GM23338 (cell line): ENCODE results near the gene RASAL3. TPM values are rescaled to one million over a fixed set of nuclear protein-coding genes. Genes with fewer than 3 reads are reported as not detected.

Experiments used
- ATAC-seq: fragments of 200-7000 bp; cut with Tn5 transposase; 3 replicates; pipeline ENCODE4 v1.9.1; 2020
- DNase-seq: peaks from one replicate; pipeline ENCODE4 v3.0.0-alpha.2; 2015; ENCODE audit warnings: low spot score
- H2AFZ ChIP-seq: fragments of 200-600 bp; sonication (generic); 2 replicates; pipeline ENCODE4 v1.8.0; 2016; ENCODE audit warnings: antibody characterized with exemption, mild to moderate bottlenecking, moderate library complexity
- H3F3A ChIP-seq: fragments of 200-600 bp; sonication (generic); replicated peaks from 2 replicates; pipeline ENCODE4 v1.8.0; 2017; ENCODE audit warnings: antibody characterized with exemption, mixed run types, low read depth
- H3K27ac ChIP-seq: fragments of 200-600 bp; sonication (generic); 2 replicates; pipeline ENCODE4 v1.6.1; 2016; ENCODE audit warnings: low read depth
- H3K27me3 ChIP-seq: fragments of 200-600 bp; sonication (generic); 2 replicates; pipeline ENCODE4 v1.8.0; 2016; ENCODE audit warnings: mild to moderate bottlenecking, mixed run types, moderate library complexity; ENCODE audit not compliant: insufficient read depth
- H3K36me3 ChIP-seq: fragments of 200-600 bp; sonication (generic); 2 replicates; pipeline ENCODE4 v1.8.0; 2016; ENCODE audit warnings: mild to moderate bottlenecking; ENCODE audit not compliant: insufficient read depth
- H3K4me1 ChIP-seq: fragments of 200-600 bp; sonication (generic); 2 replicates; pipeline ENCODE4 v1.8.0; 2016; ENCODE audit warnings: mild to moderate bottlenecking, moderate library complexity; ENCODE audit not compliant: insufficient read depth
- H3K4me2 ChIP-seq: fragments of 200-600 bp; sonication (generic); 2 replicates; pipeline ENCODE4 v1.7.1; 2017; ENCODE audit warnings: mixed run types
- H3K4me3 ChIP-seq: fragments of 200-600 bp; sonication (generic); 2 replicates; pipeline ENCODE4 v1.6.1; 2016; ENCODE audit warnings: mixed run types
- H3K79me2 ChIP-seq: fragments of 200-600 bp; sonication (generic); replicated peaks from 2 replicates; pipeline ENCODE4 v1.8.0; 2017; ENCODE audit warnings: mild to moderate bottlenecking; ENCODE audit not compliant: insufficient read depth
- H3K9me2 ChIP-seq: fragments of 200-600 bp; sonication (generic); 2 replicates; pipeline ENCODE4 v1.8.0; 2017; ENCODE audit not compliant: insufficient read depth
- H4K20me1 ChIP-seq: fragments of 200-600 bp; sonication (generic); replicated peaks from 2 replicates; pipeline ENCODE4 v1.8.0; 2017; ENCODE audit warnings: mild to moderate bottlenecking; ENCODE audit not compliant: insufficient read depth
- H3K27ac Mint-ChIP-seq: 2 replicates; pipeline ENCODE4 v1.8.0; 2020; ENCODE audit warnings: inconsistent platforms, mild to moderate bottlenecking, moderate library complexity, mixed read lengths
- H3K27me3 Mint-ChIP-seq: 3 replicates; pipeline ENCODE4 v1.8.0; 2022; ENCODE audit warnings: low read depth, mild to moderate bottlenecking, moderate library complexity, mixed read lengths, inconsistent platforms; ENCODE audit not compliant: insufficient read depth, poor library complexity
- H3K36me3 Mint-ChIP-seq: 3 replicates; pipeline ENCODE4 v1.8.0; 2021; ENCODE audit warnings: low read depth, mild to moderate bottlenecking, inconsistent platforms, moderate library complexity, mixed read lengths
- H3K4me1 Mint-ChIP-seq: 3 replicates; pipeline ENCODE4 v1.8.0; 2020; ENCODE audit warnings: mild to moderate bottlenecking, inconsistent platforms, mixed read lengths
- H3K4me3 Mint-ChIP-seq: 3 replicates; pipeline ENCODE4 v1.8.0; 2021; ENCODE audit warnings: moderate library complexity, mild to moderate bottlenecking, inconsistent platforms, mixed read lengths
- H3K9me3 Mint-ChIP-seq: 3 replicates; pipeline ENCODE4 v1.8.0; 2020; ENCODE audit warnings: moderate library complexity, mild to moderate bottlenecking, inconsistent platforms, mixed read lengths
- CREB1 ChIP-seq: fragments of 250-450 bp; sonication (Bioruptor Pico); IDR thresholded peaks from 2 replicates; pipeline ENCODE4 v1.5.0; 2020; ENCODE audit warnings: low read depth, mild to moderate bottlenecking, moderate library complexity
- CTCF ChIP-seq, 2 experiments: fragments of 200-600 bp in 1 of 2; sonication (generic) in 1 of 2; conservative IDR thresholded peaks; 2 replicates each; pipeline versions ENCODE4 v1.5.1 to v1.6.1; 2016 to 2017; ENCODE audit warnings: antibody characterized with exemption in 2 of 2, low read depth in 2 of 2, mild to moderate bottlenecking in 2 of 2, moderate library complexity in 1 of 2
- ETS1 ChIP-seq: IDR thresholded peaks from 2 replicates; pipeline ENCODE4 v1.6.1; 2016; ENCODE audit warnings: antibody characterized with exemption
- EZH2 ChIP-seq: fragments of 200-600 bp; sonication (generic); IDR thresholded peaks from one replicate; pipeline ENCODE4 v1.8.0; 2017; ENCODE audit warnings: antibody characterized with exemption, mild to moderate bottlenecking, low read depth; ENCODE audit not compliant: unreplicated experiment
- EZH2phosphoT487 ChIP-seq: fragments of 200-600 bp; sonication (generic); IDR thresholded peaks from one replicate; pipeline ENCODE4 v1.8.1; 2018; ENCODE audit warnings: antibody characterized with exemption; ENCODE audit not compliant: unreplicated experiment
- JUNB ChIP-seq: IDR thresholded peaks from one replicate; pipeline ENCODE4 v1.6.1; 2016; ENCODE audit warnings: antibody characterized with exemption; ENCODE audit not compliant: unreplicated experiment
- NANOG ChIP-seq: IDR thresholded peaks from 2 replicates; pipeline ENCODE4 v1.6.1; 2016; ENCODE audit warnings: antibody characterized with exemption, borderline replicate concordance
- POLR2AphosphoS5 ChIP-seq: IDR thresholded peaks from 2 replicates; pipeline ENCODE4 v1.6.1; 2016; ENCODE audit warnings: antibody characterized with exemption, low read depth
- REST ChIP-seq: IDR thresholded peaks from one replicate; pipeline ENCODE4 v1.6.1; 2018; ENCODE audit warnings: antibody characterized with exemption; ENCODE audit not compliant: unreplicated experiment
- STAT1 ChIP-seq: IDR thresholded peaks from one replicate; pipeline ENCODE4 v1.6.1; 2016; ENCODE audit warnings: antibody characterized with exemption; ENCODE audit not compliant: unreplicated experiment
- ZNF114 ChIP-seq: fragments of 250-450 bp; sonication (Bioruptor Pico); IDR thresholded peaks from 2 replicates; pipeline ENCODE4 v1.5.0; 2020; ENCODE audit warnings: mild to moderate bottlenecking, moderate library complexity
- ZNF331 ChIP-seq: fragments of 250-450 bp; sonication (Bioruptor Pico); IDR thresholded peaks from 2 replicates; pipeline ENCODE4 v1.5.0; 2020; ENCODE audit warnings: low read depth, mild to moderate bottlenecking, moderate library complexity
- polyA plus RNA-seq: library from polyadenylated mRNA; unstranded; fragments of >200 nt; fragmentation: Nextera tagmentation; extraction: Ambion mirVana; gene quantifications from 2 replicates; pipeline ENCODE4 v1.2.1, GENCODE V29; 2016
- total RNA-seq: library from RNA; depleted of rRNA; stranded (reverse); fragments of >200 nt; shearing (Covaris generic); gene quantifications from 2 replicates; pipeline ENCODE4 v1.2.3, GENCODE V29; 2014

RASAL3 gene
- total and polyA plus RNA-seq, 2 experiments from 2014 or later = 1.8 to 1.9 TPM

GRCh38 chr19:15463861-15464371 lies 428 bp downstream of the RASAL3 start:
- TF ChIP-seq NANOG (no peak), CTCF (conservative IDR thresholded peaks at IDR 0.05; ENCODE audit: low read depth in 2 of 2) (peak; percentile 7 to 27; a peak in 1 of 4 replicates)

GRCh38 chr19:15461694-15462093 lies 2.6 kb downstream of the RASAL3 start:
- Mint-ChIP-seq H3K36me3 (no peaks in the 10 kb centered on the region), H3K9me3 (peaks cover 6% of the 10 kb centered on the region; the same call in 2 of the 3 replicates), H3K27me3 (peaks cover 40% of the 10 kb centered on the region), H3K27ac (no peak overlapping the region), H3K4me1 (peaks cover under 1% of the 10 kb centered on the region; the same call in 2 of the 3 replicates), H3K4me3 (no peak overlapping the region)
- DNase-seq = no peak
- no peaks in the 10 kb centered on the region for H4K20me1 ChIP-seq
- no peak overlapping the region for H3K4me2 ChIP-seq
- H3K9me2 ChIP-seq = no peaks in the 10 kb centered on the region
- H3K4me1 ChIP-seq = no peaks in the 10 kb centered on the region; the same call in 1 of the 2 replicates
- no peak for ATAC-seq
- H3K27ac ChIP-seq = no peak overlapping the region
- H3K79me2 ChIP-seq = no peaks in the 10 kb centered on the region
- H3K36me3 ChIP-seq = no peaks in the 10 kb centered on the region
- H3F3A ChIP-seq = no peaks in the 10 kb centered on the region
- H3K4me3 ChIP-seq = no peak overlapping the region
- peaks cover 55% of the 10 kb centered on the region for H3K27me3 ChIP-seq
- H2AFZ ChIP-seq = no peak overlapping the region
- TF ChIP-seq JUNB (no peak), ETS1 (no peak), EZH2phosphoT487 (no peak), CREB1 (no peak), POLR2AphosphoS5 (no peak), ZNF331 (CRISPR knock-in tag) (no peak), EZH2 (no peak), STAT1 (no peak), ZNF114 (CRISPR knock-in tag) (no peak), CTCF (conservative IDR thresholded peaks at IDR 0.05; ENCODE audit: low read depth in 2 of 2) (no peak), REST (no peak), NANOG (no peak)

More at GRCh38 chr19:15463861-15464371, 428 bp downstream of the RASAL3 start:
- Histone ChIP-seq H3K79me2 (no peaks in the 10 kb centered on the region), H3F3A (no peaks in the 10 kb centered on the region), H3K36me3 (no peaks in the 10 kb centered on the region), H3K9me2 (no peaks in the 10 kb centered on the region), H3K4me1 (no peaks in the 10 kb centered on the region; the same call in 1 of the 2 replicates), H3K4me3 (peak overlapping the region; percentile 50), H4K20me1 (no peaks in the 10 kb centered on the region), H3K27me3 (peaks cover 57% of the 10 kb centered on the region), H3K4me2 (peak overlapping the region; percentile 74), H3K27ac (no peak overlapping the region), H2AFZ (peak overlapping the region; percentile 81)
- Mint-ChIP-seq H3K27ac (no peak overlapping the region), H3K4me3 (no peak overlapping the region), H3K27me3 (peaks cover 36% of the 10 kb centered on the region), H3K36me3 (no peaks in the 10 kb centered on the region), H3K9me3 (peaks cover 6% of the 10 kb centered on the region; the same call in 1 of the 3 replicates), H3K4me1 (peaks cover under 1% of the 10 kb centered on the region; the same call in 2 of the 3 replicates)
- DNase-seq (peak; percentile 59), ATAC-seq (peak; percentile 86)
